ENCODE data around the gene THOC6. TPM values are rescaled to one million over a fixed set of nuclear protein-coding genes. Genes with fewer than 3 reads are reported as not detected.
A peak's percentile ranks its signal among the peaks of the same experiment; 100 is the strongest.

THOC6 gene
- total and polyA plus RNA-seq, 2 experiments from 2014 or later, result 71.4 to 90.6 TPM

DNA sequence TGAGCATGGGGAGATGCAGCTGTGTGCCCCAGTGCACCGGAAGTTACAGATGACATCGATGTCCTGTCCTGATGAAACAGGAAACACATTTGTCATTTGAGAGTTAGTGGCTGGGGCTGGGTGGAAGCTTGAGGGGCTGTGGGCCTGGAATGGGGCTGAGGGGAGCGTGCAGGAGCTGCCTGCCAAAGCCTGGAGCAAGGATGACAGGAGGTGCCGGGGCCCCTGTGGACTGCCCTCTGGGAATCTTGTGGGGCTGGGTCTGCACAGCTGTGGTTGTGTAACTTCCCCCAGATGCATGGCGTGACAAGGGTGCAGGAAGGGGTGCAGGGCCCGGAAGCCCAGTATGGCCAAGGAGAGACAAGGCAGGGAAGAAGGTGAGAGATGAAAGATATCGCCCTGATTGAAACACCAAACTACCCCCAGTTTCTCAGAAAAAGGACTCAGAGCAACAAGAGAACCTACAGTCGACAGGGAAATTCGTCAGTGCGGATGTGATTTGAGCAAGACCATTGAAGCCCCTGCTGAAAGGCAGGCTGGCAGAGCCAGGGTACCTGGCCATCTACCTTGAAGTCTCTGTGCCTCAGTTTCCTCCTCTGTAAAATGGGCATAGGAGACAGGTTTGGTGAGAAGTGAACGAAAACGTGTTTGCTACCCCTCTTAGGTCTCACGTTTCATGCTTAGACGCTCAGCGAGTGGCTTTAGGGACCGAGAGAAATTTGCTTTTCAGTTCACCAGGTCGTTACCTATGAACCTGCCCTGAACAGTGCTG lies 31.3 kb downstream of the THOC6 start:
- H3K4me1 Mint-ChIP-seq, result peaks cover 25% of the 10 kb centered on the region
- H3K4me3 Mint-ChIP-seq, result peak overlapping the region; percentile 16; the same call in 1 of the 3 replicates

More for the DNA sequence above, 31.3 kb downstream of the THOC6 start:
- Histone ChIP-seq H3K4me3 (no peak overlapping the region), H3K4me2 (0 out of 2 replicates have a peak overlapping the region, but pooled peaks have one; percentile 14), H3F3A (replicated peaks; ENCODE audit: low read depth) (peaks cover 10% of the 10 kb centered on the region), H3K79me2 (replicated peaks; ENCODE audit: insufficient read depth) (no peaks in the 10 kb centered on the region; the same call in 1 of the 2 replicates), H3K4me1 (ENCODE audit: insufficient read depth) (peaks cover 7% of the 10 kb centered on the region), H3K9me2 (ENCODE audit: insufficient read depth) (no peaks in the 10 kb centered on the region), H3K36me3 (ENCODE audit: insufficient read depth) (no peaks in the 10 kb centered on the region), H4K20me1 (replicated peaks; ENCODE audit: insufficient read depth) (peaks cover 7% of the 10 kb centered on the region; the same call in 1 of the 2 replicates), H2AFZ (no peak overlapping the region), H3K27me3 (ENCODE audit: insufficient read depth) (peaks cover 5% of the 10 kb centered on the region; the same call in 1 of the 2 replicates), H3K27ac (ENCODE audit: low read depth) (no peak overlapping the region)
- Mint-ChIP-seq H3K9me3 (peaks cover 4% of the 10 kb centered on the region; the same call in 2 of the 3 replicates), H3K27ac (no peak overlapping the region), H3K36me3 (ENCODE audit: low read depth) (peaks cover 42% of the 10 kb centered on the region), H3K27me3 (ENCODE audit: insufficient read depth, low read depth, poor library complexity) (peaks cover 14% of the 10 kb centered on the region)
- ATAC-seq (no peak), DNase-seq (ENCODE audit: low spot score) (no peak)
- TF ChIP-seq ZNF331 (CRISPR knock-in tag; IDR thresholded peaks at IDR 0.05; ENCODE audit: low read depth) (no peak), CREB1 (CRISPR knock-in tag; IDR thresholded peaks at IDR 0.05; ENCODE audit: low read depth) (no peak), JUNB (IDR thresholded peaks at IDR 0.05; ENCODE audit: unreplicated experiment) (no peak), NANOG (IDR thresholded peaks at IDR 0.05; ENCODE audit: borderline replicate concordance) (no peak), CTCF (conservative IDR thresholded peaks at IDR 0.05; ENCODE audit: low read depth in 2 of 2) (no peak), STAT1 (IDR thresholded peaks at IDR 0.05; ENCODE audit: unreplicated experiment) (no peak), POLR2AphosphoS5 (IDR thresholded peaks at IDR 0.05; ENCODE audit: low read depth) (no peak), REST (IDR thresholded peaks at IDR 0.05; ENCODE audit: unreplicated experiment) (no peak), EZH2phosphoT487 (IDR thresholded peaks at IDR 0.05; ENCODE audit: unreplicated experiment) (no peak), EZH2 (IDR thresholded peaks at IDR 0.05; ENCODE audit: low read depth, unreplicated experiment) (no peak), ZNF114 (CRISPR knock-in tag; IDR thresholded peaks at IDR 0.05) (no peak)
- TF ChIP-seq, protein P1, sequence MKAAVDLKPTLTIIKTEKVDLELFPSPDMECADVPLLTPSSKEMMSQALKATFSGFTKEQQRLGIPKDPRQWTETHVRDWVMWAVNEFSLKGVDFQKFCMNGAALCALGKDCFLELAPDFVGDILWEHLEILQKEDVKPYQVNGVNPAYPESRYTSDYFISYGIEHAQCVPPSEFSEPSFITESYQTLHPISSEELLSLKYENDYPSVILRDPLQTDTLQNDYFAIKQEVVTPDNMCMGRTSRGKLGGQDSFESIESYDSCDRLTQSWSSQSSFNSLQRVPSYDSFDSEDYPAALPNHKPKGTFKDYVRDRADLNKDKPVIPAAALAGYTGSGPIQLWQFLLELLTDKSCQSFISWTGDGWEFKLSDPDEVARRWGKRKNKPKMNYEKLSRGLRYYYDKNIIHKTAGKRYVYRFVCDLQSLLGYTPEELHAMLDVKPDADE (IDR thresholded peaks at IDR 0.05), result no peak
- TF ChIP-seq, protein P2, sequence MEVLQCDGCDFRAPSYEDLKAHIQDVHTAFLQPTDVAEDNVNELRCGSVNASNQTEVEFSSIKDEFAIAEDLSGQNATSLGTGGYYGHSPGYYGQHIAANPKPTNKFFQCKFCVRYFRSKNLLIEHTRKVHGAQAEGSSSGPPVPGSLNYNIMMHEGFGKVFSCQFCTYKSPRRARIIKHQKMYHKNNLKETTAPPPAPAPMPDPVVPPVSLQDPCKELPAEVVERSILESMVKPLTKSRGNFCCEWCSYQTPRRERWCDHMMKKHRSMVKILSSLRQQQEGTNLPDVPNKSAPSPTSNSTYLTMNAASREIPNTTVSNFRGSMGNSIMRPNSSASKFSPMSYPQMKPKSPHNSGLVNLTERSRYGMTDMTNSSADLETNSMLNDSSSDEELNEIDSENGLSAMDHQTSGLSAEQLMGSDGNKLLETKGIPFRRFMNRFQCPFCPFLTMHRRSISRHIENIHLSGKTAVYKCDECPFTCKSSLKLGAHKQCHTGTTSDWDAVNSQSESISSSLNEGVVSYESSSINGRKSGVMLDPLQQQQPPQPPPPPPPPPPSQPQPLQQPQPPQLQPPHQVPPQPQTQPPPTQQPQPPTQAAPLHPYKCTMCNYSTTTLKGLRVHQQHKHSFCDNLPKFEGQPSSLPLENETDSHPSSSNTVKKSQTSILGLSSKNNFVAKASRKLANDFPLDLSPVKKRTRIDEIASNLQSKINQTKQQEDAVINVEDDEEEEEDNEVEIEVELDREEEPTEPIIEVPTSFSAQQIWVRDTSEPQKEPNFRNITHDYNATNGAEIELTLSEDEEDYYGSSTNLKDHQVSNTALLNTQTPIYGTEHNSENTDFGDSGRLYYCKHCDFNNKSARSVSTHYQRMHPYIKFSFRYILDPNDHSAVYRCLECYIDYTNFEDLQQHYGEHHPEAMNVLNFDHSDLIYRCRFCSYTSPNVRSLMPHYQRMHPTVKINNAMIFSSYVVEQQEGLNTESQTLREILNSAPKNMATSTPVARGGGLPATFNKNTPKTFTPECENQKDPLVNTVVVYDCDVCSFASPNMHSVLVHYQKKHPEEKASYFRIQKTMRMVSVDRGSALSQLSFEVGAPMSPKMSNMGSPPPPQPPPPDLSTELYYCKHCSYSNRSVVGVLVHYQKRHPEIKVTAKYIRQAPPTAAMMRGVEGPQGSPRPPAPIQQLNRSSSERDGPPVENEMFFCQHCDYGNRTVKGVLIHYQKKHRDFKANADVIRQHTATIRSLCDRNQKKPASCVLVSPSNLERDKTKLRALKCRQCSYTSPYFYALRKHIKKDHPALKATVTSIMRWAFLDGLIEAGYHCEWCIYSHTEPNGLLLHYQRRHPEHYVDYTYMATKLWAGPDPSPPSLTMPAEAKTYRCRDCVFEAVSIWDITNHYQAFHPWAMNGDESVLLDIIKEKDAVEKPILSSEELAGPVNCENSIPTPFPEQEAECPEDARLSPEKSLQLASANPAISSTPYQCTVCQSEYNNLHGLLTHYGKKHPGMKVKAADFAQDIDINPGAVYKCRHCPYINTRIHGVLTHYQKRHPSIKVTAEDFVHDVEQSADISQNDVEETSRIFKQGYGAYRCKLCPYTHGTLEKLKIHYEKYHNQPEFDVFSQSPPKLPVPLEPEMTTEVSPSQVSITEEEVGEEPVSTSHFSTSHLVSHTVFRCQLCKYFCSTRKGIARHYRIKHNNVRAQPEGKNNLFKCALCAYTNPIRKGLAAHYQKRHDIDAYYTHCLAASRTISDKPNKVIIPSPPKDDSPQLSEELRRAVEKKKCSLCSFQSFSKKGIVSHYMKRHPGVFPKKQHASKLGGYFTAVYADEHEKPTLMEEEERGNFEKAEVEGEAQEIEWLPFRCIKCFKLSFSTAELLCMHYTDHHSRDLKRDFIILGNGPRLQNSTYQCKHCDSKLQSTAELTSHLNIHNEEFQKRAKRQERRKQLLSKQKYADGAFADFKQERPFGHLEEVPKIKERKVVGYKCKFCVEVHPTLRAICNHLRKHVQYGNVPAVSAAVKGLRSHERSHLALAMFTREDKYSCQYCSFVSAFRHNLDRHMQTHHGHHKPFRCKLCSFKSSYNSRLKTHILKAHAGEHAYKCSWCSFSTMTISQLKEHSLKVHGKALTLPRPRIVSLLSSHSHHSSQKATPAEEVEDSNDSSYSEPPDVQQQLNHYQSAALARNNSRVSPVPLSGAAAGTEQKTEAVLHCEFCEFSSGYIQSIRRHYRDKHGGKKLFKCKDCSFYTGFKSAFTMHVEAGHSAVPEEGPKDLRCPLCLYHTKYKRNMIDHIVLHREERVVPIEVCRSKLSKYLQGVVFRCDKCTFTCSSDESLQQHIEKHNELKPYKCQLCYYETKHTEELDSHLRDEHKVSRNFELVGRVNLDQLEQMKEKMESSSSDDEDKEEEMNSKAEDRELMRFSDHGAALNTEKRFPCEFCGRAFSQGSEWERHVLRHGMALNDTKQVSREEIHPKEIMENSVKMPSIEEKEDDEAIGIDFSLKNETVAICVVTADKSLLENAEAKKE (CRISPR knock-in tag; IDR thresholded peaks at IDR 0.05), result no peak

Measured in GM23338 (cell line).